GM12878 (cell line): ENCODE data around the gene TOMT. TPM values are rescaled to one million over a fixed set of nuclear protein-coding genes. Genes with fewer than 3 reads are reported as not detected.

ENCODE experiments used
- ATAC-seq: fragments of 200-7000 bp; cut with Tn5 transposase; 3 replicates; pipeline ENCODE4 v1.9.1; 2020; ENCODE audit warnings: mild to moderate bottlenecking, moderate library complexity
- BruUV-seq: library from RNA; stranded (reverse); fragments of 400-500 nt; replicated peaks from 2 replicates; lab custom pipeline; 2021; lab: Mats Ljungman, UMichigan
- CTCF ChIA-PET: fragments of 300-600 bp; sonication (Branson Sonifier 250); formaldehyde crosslinking; extraction: SDS; loops from one replicate; lab custom pipeline; 2021; ENCODE audit warnings: inconsistent platforms; lab: Yijun Ruan, JAX
- POLR2A ChIA-PET: fragments of 350-600 bp; formaldehyde crosslinking; extraction: SDS; loops from one replicate; lab custom pipeline; 2021; ENCODE audit warnings: inconsistent platforms; lab: Charles Lee
- RAD21 ChIA-PET: fragments of 300-600 bp; sonication (Branson Sonifier 250); formaldehyde crosslinking; loops from one replicate; lab custom pipeline; 2023; ENCODE audit warnings: antibody characterized with exemption; ENCODE audit not compliant: unreplicated experiment; lab: Charles Lee
- SMC1A ChIA-PET: fragments of 300-600 bp; sonication (Branson Sonifier 250); formaldehyde crosslinking; loops from one replicate; lab custom pipeline; 2023; ENCODE audit not compliant: unreplicated experiment, uncharacterized antibody; lab: Charles Lee
- DNase-seq: peaks from one replicate; pipeline ENCODE4 v3.0.0-alpha.2; 2011; ENCODE audit warnings: low read depth, low spot score
- FAIRE-seq: peaks from 3 replicates; lab custom pipeline; 2011; peaks lifted over from hg19 to GRCh38; lab: Jason Lieb, UNC
- H2AFZ ChIP-seq: 2 replicates; pipeline ENCODE4 v1.6.0; 2011; ENCODE audit warnings: low read depth, low read length, control low read depth; ENCODE audit not compliant: control insufficient read depth
- H3K27ac ChIP-seq: 2 replicates; pipeline ENCODE4 v1.5.1; 2011; ENCODE audit warnings: control low read depth; ENCODE audit not compliant: control insufficient read depth, insufficient read depth
- H3K27me3 ChIP-seq, 2 experiments: replicated peaks in 1 of 2; 2 replicates each; pipeline versions ENCODE4 v1.6.0 to v1.6.1; 2011; ENCODE audit warnings: low read length in 1 of 2; ENCODE audit not compliant: control insufficient read depth in 2 of 2, insufficient read depth in 2 of 2
- H3K36me3 ChIP-seq, 2 experiments: 2 replicates each; pipeline ENCODE4 v1.5.1; 2011; ENCODE audit warnings: low read length in 1 of 2; ENCODE audit not compliant: control insufficient read depth in 2 of 2, insufficient read depth in 2 of 2
- H3K4me1 ChIP-seq: 2 replicates; pipeline ENCODE4 v1.6.1; 2011; ENCODE audit warnings: mild to moderate bottlenecking, low read length, moderate library complexity, mixed read lengths; ENCODE audit not compliant: control insufficient read depth, insufficient read depth
- H3K4me2 ChIP-seq: 2 replicates; pipeline ENCODE4 v1.6.0; 2011; ENCODE audit warnings: control low read depth; ENCODE audit not compliant: control insufficient read depth, insufficient read depth
- H3K4me3 ChIP-seq: fragments of 200-600 bp; sonication (generic); 2 replicates; pipeline ENCODE4 v1.5.1; 2016
- H3K79me2 ChIP-seq: 2 replicates; pipeline ENCODE4 v1.6.0; 2011; ENCODE audit warnings: low read length; ENCODE audit not compliant: control insufficient read depth, insufficient read depth
- H3K9ac ChIP-seq: 2 replicates; pipeline ENCODE4 v1.8.0; 2011; ENCODE audit warnings: low read length, control low read depth, mixed read lengths; ENCODE audit not compliant: control insufficient read depth, insufficient read depth
- H3K9me3 ChIP-seq: replicated peaks from 3 replicates; pipeline ENCODE4 v1.5.1; 2011; ENCODE audit warnings: mild to moderate bottlenecking, low read length; ENCODE audit not compliant: control insufficient read depth, insufficient read depth
- H4K20me1 ChIP-seq: 2 replicates; pipeline ENCODE4 v1.6.0; 2011; ENCODE audit not compliant: control insufficient read depth, insufficient read depth
- ATF3 ChIP-seq: IDR thresholded peaks from 2 replicates; pipeline ENCODE4 v1.6.1; 2011; ENCODE audit warnings: low read depth, mild to moderate bottlenecking, low read length, moderate library complexity, borderline replicate concordance; ENCODE audit errors: extremely low read depth
- BHLHE40 ChIP-seq, 2 experiments: fragments of 450-650 bp in 1 of 2; IDR thresholded peaks; 2 replicates each; pipeline ENCODE4 v1.6.1; 2011 to 2017; ENCODE audit warnings: low read depth in 2 of 2, borderline replicate concordance in 1 of 2, improper control_type of control experiment in 1 of 2, low read length in 1 of 2, mild to moderate bottlenecking in 1 of 2
- CHD2 ChIP-seq: IDR thresholded peaks from 2 replicates; pipeline ENCODE4 v1.6.1; 2011; ENCODE audit warnings: low read depth, low read length, improper control_type of control experiment, borderline replicate concordance
- HCFC1 ChIP-seq: fragments of 150-350 bp; IDR thresholded peaks from 2 replicates; pipeline ENCODE4 v1.6.1; 2014; ENCODE audit warnings: low read length
- LARP7 ChIP-seq: fragments of 450-650 bp; IDR thresholded peaks from 2 replicates; pipeline ENCODE4 v1.6.1; 2017; ENCODE audit warnings: mild to moderate bottlenecking
- RCOR1 ChIP-seq: conservative IDR thresholded peaks from 2 replicates; pipeline ENCODE4 v1.6.1; 2012; ENCODE audit warnings: low read depth, low read length, improper control_type of control experiment
- RUNX3 ChIP-seq: IDR thresholded peaks from 2 replicates; pipeline ENCODE4 v1.6.1; 2012; ENCODE audit warnings: low read length, inconsistent platforms
- SMAD1 ChIP-seq: fragments of 450-650 bp; IDR thresholded peaks from 2 replicates; pipeline ENCODE4 v1.6.1; 2018; ENCODE audit warnings: mild to moderate bottlenecking, low read depth; ENCODE audit not compliant: partially characterized antibody
- STAT3 ChIP-seq: IDR thresholded peaks from 2 replicates; pipeline ENCODE4 v1.6.1; 2011; ENCODE audit warnings: low read depth, low read length, improper control_type of control experiment
- TCF12 ChIP-seq: IDR thresholded peaks from 2 replicates; pipeline ENCODE4 v1.6.1; 2011; ENCODE audit warnings: low read depth, mild to moderate bottlenecking, low read length
- ZBTB11 ChIP-seq: fragments of 450-650 bp; formaldehyde crosslinking; IDR thresholded peaks from 2 replicates; pipeline ENCODE4 v1.5.0; 2022; ENCODE audit warnings: mild to moderate bottlenecking, missing genetic modification characterization
- ZNF24 ChIP-seq: fragments of 450-650 bp; IDR thresholded peaks from 2 replicates; pipeline ENCODE4 v1.6.1; 2017; ENCODE audit warnings: antibody characterized with exemption, mild to moderate bottlenecking
- WGBS: methylation state at CpG from one replicate; pipeline ENCODE4 v1.1.6; 2016; ENCODE audit warnings: low lambda C conversion rate; ENCODE audit not compliant: insufficient replicate concordance, insufficient coverage; ENCODE audit errors: missing lambda C conversion rate; 5-methylcytosine and 5-hydroxymethylcytosine counted together
- in situ Hi-C: fragments of 300-500 bp; cut with MboI; formaldehyde crosslinking; loops from 9 replicates; pipeline ENCODE4 v1.14.3; 2018; ENCODE audit warnings: mixed read lengths
- intact Hi-C: fragments of 100-400 bp; cut with micrococcal nuclease; formaldehyde crosslinking; loops from one replicate; pipeline ENCODE4 v1.14.2; 2022; ENCODE audit not compliant: unreplicated experiment
- polyA plus RNA-seq, 11 experiments: library from polyadenylated mRNA; depleted of rRNA in 4 of 11; unstranded in 6 of 11; stranded (reverse) in 5 of 11; fragments of >200 nt; fragmentation: Nextera tagmentation in 4 of 11; fragmentation: Illumina TruSeq in 1 of 11; extraction: Ambion mirVana in 4 of 11; extraction: Trizol in 1 of 11; gene quantifications; 1 replicate in 1 of 11; 2 replicates in 10 of 11; pipeline versions ENCODE4 v1.2.1 to v1.2.3, GENCODE V29; 2011 to 2016; ENCODE audit warnings: inconsistent platforms in 2 of 11, missing spikeins in 2 of 11, low read depth in 1 of 11
- total RNA-seq, 4 experiments: library from RNA; depleted of rRNA in 3 of 4; stranded (reverse); fragments of >200 nt in 3 of 4; fragmentation: Illumina TruSeq in 1 of 4; extraction: Trizol in 1 of 4; gene quantifications; 2 replicates each; pipeline versions ENCODE4 v1.2.1 to v1.2.3, GENCODE V29; 2013 to 2021

TOMT gene
- total and polyA plus RNA-seq, 10 of the 15 experiments (the other 5 are each of a cell fraction or from before 2014, with no cell fraction given): not detected

- H3K79me2 ChIP-seq: no peaks in the 10 kb centered on the region
- no peak overlapping the region for H2AFZ ChIP-seq
- ATAC-seq (no peak), DNase-seq (no peak), FAIRE-seq (no peak)
- no TSS peak for BruUV-seq
- H3K36me3 ChIP-seq: no peaks in the 10 kb centered on the region
- no peaks in the 10 kb centered on the region; a peak in 1 of 4 replicates for H3K27me3 ChIP-seq
- intact Hi-C loops (no loop called here), in situ Hi-C loops (no loop called here)
- H4K20me1 ChIP-seq: no peaks in the 10 kb centered on the region
- H3K4me3 ChIP-seq: no peak overlapping the region
- TF ChIP-seq HCFC1 (no peak), ZBTB11 (CRISPR knock-in tag) (no peak), CHD2 (no peak)
- no peak overlapping the region for H3K9ac ChIP-seq
- no peak overlapping the region for H3K4me2 ChIP-seq
- 52% methylated on average over 12 of the region's 12 CpGs for WGBS
- ChIA-PET POLR2A (no interaction called here), SMC1A (no interaction called here), RAD21 (no interaction called here), CTCF (no interaction called here)
- H3K4me1 ChIP-seq: no peaks in the 10 kb centered on the region
- no peak overlapping the region for H3K27ac ChIP-seq
- peaks cover 2% of the 10 kb centered on the region; the same call in 1 of the 3 replicates for H3K9me3 ChIP-seq
Measured at GRCh38 chr11:72138821-72139390, 33.2 kb downstream of the TOMT start.

- POLR2A ChIA-PET: no interaction called here
- no peaks in the 10 kb centered on the region; a peak in 1 of 4 replicates for H3K27me3 ChIP-seq
- H3K9me3 ChIP-seq: peaks cover 2% of the 10 kb centered on the region; the same call in 1 of the 3 replicates
- RAD21 ChIA-PET: no interaction called here
- H4K20me1 ChIP-seq: no peaks in the 10 kb centered on the region
- H3K27ac ChIP-seq: no peak overlapping the region
- no peak overlapping the region for H2AFZ ChIP-seq
- no peaks in the 10 kb centered on the region for H3K4me1 ChIP-seq
- FAIRE-seq (no peak), DNase-seq (no peak), ATAC-seq (no peak)
- no peaks in the 10 kb centered on the region for H3K36me3 ChIP-seq
- SMC1A ChIA-PET: no interaction called here
- BruUV-seq: no TSS peak
- in situ Hi-C loops: no loop called here
- CTCF ChIA-PET: no interaction called here
- no peaks in the 10 kb centered on the region for H3K79me2 ChIP-seq
- H3K4me2 ChIP-seq: no peak overlapping the region
- no peak overlapping the region for H3K4me3 ChIP-seq
- intact Hi-C loops: no loop called here
- 67% methylated on average over 11 of the region's 11 CpGs for WGBS
- H3K9ac ChIP-seq: no peak overlapping the region
- TF ChIP-seq LARP7 (no peak), ATF3 (no peak), RUNX3 (no peak), SMAD1 (no peak), RCOR1 (no peak), BHLHE40 (IDR thresholded peaks at IDR 0.05; ENCODE audit: borderline replicate concordance in 1 of 2, low read depth in 2 of 2, low read length in 1 of 2) (no peak), ZNF24 (no peak), TCF12 (no peak), STAT3 (no peak), CHD2 (no peak), HCFC1 (no peak)
Measured at GRCh38 chr11:72139500-72139899, 33.8 kb downstream of the TOMT start.
